ENCODE results near the gene PFN3. TPM values are rescaled to one million over a fixed set of nuclear protein-coding genes. Genes with fewer than 3 reads are reported as not detected.
"Not testable (repeated sequence)": the region's sequence is repeated elsewhere in the genome, so short reads cannot be mapped to it uniquely, and the experiment has no call there.

The PFN3 gene
- total RNA-seq, 4 donors from 2014 or later, result not detected

DNA sequence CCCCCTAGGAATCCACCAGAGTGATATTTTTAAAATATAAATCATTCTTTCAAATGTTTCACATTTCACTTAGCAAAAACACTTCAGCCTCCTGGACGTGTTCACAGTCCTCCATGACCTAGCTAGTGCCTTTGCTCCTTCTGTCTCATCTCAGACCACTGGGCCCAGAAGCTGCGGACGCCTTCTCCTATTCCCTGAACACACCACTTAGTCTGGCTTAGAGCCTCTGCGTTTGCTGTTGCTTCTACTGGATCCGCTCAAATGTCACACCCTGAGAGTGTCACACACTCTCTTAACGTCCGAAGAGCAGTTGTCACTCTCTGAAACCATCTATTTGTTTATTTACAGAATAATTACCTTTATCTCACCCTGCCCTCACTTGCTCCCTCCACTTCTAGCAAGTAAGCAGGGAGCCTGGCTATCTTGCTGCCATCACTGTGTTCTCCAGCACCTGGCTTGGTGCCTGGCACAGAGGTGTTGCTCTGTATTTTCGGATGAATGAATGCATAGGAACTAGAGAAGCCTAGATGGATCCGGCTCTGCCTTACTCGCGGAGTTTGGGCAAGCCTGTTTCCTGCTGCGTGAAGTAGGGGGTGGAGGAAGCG lies 24.8 kb upstream of the PFN3 start:
- H3K36me3 ChIP-seq, result peaks cover 0 to 4% of the 10 kb centered on the region in 2 donors
- peaks cover 0 to 41% (median 14%) of the 10 kb centered on the region in 3 donors for H3K4me1 ChIP-seq
- no peaks in the 10 kb centered on the region for H3K27me3 ChIP-seq
- peak overlapping the region; percentile 16 to 58 for H3K4me3 ChIP-seq
- TF ChIP-seq EP300 (IDR thresholded peaks at IDR 0.05) (no peak), POLR2AphosphoS5 (IDR thresholded peaks at IDR 0.05) (no peak), POLR2A (IDR thresholded peaks at IDR 0.05) (no peak)
- TF ChIP-seq, protein P1, sequence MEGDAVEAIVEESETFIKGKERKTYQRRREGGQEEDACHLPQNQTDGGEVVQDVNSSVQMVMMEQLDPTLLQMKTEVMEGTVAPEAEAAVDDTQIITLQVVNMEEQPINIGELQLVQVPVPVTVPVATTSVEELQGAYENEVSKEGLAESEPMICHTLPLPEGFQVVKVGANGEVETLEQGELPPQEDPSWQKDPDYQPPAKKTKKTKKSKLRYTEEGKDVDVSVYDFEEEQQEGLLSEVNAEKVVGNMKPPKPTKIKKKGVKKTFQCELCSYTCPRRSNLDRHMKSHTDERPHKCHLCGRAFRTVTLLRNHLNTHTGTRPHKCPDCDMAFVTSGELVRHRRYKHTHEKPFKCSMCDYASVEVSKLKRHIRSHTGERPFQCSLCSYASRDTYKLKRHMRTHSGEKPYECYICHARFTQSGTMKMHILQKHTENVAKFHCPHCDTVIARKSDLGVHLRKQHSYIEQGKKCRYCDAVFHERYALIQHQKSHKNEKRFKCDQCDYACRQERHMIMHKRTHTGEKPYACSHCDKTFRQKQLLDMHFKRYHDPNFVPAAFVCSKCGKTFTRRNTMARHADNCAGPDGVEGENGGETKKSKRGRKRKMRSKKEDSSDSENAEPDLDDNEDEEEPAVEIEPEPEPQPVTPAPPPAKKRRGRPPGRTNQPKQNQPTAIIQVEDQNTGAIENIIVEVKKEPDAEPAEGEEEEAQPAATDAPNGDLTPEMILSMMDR (IDR thresholded peaks at IDR 0.05), result no peak
- H3K9me3 ChIP-seq, result no peaks in the 10 kb centered on the region
- 47 to 60% methylated on average over 10 to 11 of the region's 13 CpGs for WGBS, 2 donors (ENCODE audit: low coverage in 1 of 2)
- H3K27ac ChIP-seq, result peak overlapping the region; percentile 27 to 94 (median 90)
- ATAC-seq, result no peak

DNA sequence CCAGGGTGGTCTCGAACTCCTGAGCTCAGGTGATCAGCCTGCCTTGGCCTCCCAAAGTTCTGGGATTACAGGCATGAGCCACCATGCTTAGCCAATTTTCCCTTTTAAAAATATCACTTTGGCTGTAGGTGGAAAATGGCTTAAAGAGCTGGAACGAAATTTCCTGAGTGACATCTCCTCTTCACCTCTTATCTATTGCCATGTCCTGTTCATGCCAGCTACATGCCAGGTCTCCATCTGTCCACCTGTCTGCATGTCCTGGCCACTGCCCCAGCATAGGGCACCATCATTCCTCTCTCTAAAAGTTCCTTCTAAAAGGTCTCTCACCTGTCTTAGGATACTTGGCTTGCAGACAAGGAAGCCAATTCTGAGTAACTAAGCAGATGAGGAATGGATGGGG lies 23.2 kb upstream of the PFN3 start:
- H3K4me3 ChIP-seq, result no peak overlapping the region
- no peaks in the 10 kb centered on the region for H3K27me3 ChIP-seq
- H3K4me1 ChIP-seq, result peaks cover 0 to 26% (median 14%) of the 10 kb centered on the region in 3 donors
- TF ChIP-seq, protein P1 (IDR thresholded peaks at IDR 0.05), result no peak
- no peak for TF ChIP-seq POLR2AphosphoS5 (IDR thresholded peaks at IDR 0.05)
- TF ChIP-seq POLR2A (IDR thresholded peaks at IDR 0.05), result no peak
- TF ChIP-seq EP300 (IDR thresholded peaks at IDR 0.05), result no peak
- ATAC-seq, result no peak
- no peak overlapping the region for H3K27ac ChIP-seq
- no peaks in the 10 kb centered on the region for H3K36me3 ChIP-seq
- 75 to 88% methylated on average over 1 to 2 of the region's 2 CpGs for WGBS, 2 donors (ENCODE audit: low coverage in 1 of 2)
- no peaks in the 10 kb centered on the region for H3K9me3 ChIP-seq

DNA sequence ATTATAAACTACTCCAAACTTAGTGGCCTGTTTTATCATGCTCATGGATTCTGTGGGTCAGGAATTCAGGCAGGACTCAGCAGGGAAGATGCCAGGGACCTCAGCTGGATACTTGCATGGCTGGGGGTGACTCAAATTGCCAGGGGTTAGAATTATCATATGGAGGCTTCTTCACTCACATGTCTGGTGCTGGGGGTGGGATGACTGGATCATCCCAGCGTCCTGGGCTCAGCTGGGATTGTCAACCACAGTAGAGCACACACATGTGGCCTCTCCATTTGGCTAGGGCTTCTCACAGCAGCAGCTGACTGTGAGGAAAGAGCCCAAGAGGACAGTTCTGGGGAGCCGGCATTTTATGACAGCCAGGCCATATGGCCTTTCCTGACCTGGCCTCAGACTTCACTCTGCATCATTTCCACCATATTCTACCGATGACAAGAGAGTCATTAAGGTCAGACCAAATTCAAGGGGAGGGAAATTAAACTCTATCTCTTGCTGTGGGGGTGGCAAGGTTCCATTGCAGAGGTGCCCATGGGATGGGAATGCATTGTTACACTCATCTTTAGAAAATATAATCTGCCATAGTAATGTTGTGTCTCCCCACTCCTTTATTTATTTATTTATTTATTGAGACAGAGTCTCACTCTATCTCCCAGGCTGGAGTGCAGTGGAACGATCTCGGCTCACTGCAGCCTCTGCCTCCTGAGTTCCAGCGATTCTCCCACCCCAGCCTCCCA lies 20.8 kb upstream of the PFN3 start:
- TF ChIP-seq POLR2A (IDR thresholded peaks at IDR 0.05) (no peak), POLR2AphosphoS5 (IDR thresholded peaks at IDR 0.05) (no peak), EP300 (IDR thresholded peaks at IDR 0.05) (no peak)
- TF ChIP-seq, protein P1 (IDR thresholded peaks at IDR 0.05), result no peak
- WGBS, 2 donors (ENCODE audit: low coverage in 1 of 2), result 37 to 79% methylated on average over 2 to 6 of the region's 6 CpGs
- Histone ChIP-seq H3K4me1 (peaks cover 0 to 14% (median 0%) of the 10 kb centered on the region in 3 donors), H3K9me3 (no peaks in the 10 kb centered on the region), H3K36me3 (no peaks in the 10 kb centered on the region), H3K27me3 (no peaks in the 10 kb centered on the region), H3K27ac (no peak overlapping the region), H3K4me3 (no peak overlapping the region)
- no peak for ATAC-seq

DNA sequence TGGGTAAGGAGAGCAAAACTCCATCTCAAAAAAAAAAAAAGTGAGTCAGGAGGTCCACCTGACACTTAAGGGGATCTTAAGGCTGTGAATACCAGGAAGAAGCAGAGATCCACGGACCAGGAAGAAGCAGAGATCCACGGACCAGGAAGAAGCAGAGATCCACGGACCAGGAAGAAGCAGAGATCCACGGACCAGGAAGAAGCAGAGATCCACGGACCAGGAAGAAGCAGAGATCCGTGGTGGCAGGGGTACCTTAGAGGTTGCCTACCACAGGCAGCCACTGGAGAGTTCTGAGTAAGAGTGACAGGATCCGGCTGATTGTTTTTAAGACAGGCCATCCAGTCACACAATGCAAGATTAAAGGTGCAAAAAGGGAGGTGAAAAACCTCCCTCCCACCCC lies 20.0 kb upstream of the PFN3 start:
- H3K4me3 ChIP-seq, H3K27ac ChIP-seq, ATAC-seq, H3K36me3 ChIP-seq, H3K27me3 ChIP-seq, H3K9me3 ChIP-seq: not testable (repeated sequence)
- peaks cover 0 to 11% (median 0%) of the 10 kb centered on the region in 3 donors for H3K4me1 ChIP-seq
- WGBS, 2 donors (ENCODE audit: low coverage in 1 of 2), result 63 to 83% methylated on average over 5 to 7 of the region's 7 CpGs

DNA sequence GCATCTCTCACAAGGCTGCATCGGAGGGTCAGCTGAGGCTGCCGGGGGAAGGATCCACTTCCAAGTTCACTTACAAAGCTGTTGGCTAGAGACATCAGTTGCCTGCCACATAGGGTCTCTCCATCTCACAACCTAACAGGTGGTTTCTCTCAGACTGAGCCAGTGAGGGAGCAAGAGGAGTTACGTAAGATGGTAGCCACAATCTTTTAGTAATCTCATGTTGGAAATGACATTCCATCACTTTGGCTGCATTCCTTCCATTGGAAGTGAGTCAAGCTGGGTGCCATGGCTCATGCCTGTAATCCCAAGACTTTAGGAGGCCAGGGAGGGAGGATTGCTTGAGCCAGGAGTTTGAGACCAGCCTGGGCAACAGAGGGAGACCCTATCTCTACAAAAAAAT lies 18.6 kb upstream of the PFN3 start:
- no peak overlapping the region for H3K4me3 ChIP-seq
- no peaks in the 10 kb centered on the region for H3K9me3 ChIP-seq
- peak; percentile 41 for ATAC-seq
- 50% methylated on average over 2 of the region's 3 CpGs; no CpG with 5 or more reads in 1 of the 2 donors for WGBS, 2 donors (ENCODE audit: low coverage in 1 of 2)
- TF ChIP-seq EP300 (IDR thresholded peaks at IDR 0.05), result no peak
- TF ChIP-seq POLR2AphosphoS5 (IDR thresholded peaks at IDR 0.05), result no peak
- no peak for TF ChIP-seq POLR2A (IDR thresholded peaks at IDR 0.05)
- TF ChIP-seq, protein P1 (IDR thresholded peaks at IDR 0.05), result no peak
- H3K27ac ChIP-seq, result no peak overlapping the region
- no peaks in the 10 kb centered on the region for H3K27me3 ChIP-seq
- peaks cover 0 to 6% (median 0%) of the 10 kb centered on the region in 3 donors for H3K4me1 ChIP-seq
- no peaks in the 10 kb centered on the region for H3K36me3 ChIP-seq

DNA sequence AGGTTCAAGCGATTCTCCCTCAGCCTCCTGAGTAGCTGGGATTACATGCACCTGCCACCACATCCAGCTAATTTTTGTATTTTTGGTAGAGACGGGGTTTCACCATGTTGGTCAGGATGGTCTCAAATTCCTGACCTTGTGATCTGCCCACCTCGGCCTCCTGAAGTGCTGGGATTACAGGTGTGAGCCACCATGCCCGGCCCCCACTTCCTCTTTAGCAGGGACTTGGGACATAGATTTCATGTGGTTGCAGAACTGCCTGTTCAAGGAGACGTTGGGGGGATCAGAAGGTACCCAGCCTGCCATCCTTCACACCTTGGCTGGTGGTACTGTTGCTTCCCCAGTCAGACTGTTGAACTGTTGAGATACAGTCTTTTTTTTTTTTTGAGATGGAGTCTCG lies 16.6 kb upstream of the PFN3 start:
- H3K9me3 ChIP-seq, ATAC-seq, H3K4me3 ChIP-seq, H3K27me3 ChIP-seq, H3K4me1 ChIP-seq, H3K36me3 ChIP-seq: not testable (repeated sequence)
- H3K27ac ChIP-seq, result peak overlapping the region in 1 of 4 donors; percentile 22
- 98 to 100% methylated on average over 2 to 5 of the region's 6 CpGs for WGBS, 2 donors (ENCODE audit: low coverage in 1 of 2)

Data from gastroesophageal sphincter (tissue), 4 donors.